ENCODE measurements around the gene CNPY4.

Gene CNPY4

DNA sequence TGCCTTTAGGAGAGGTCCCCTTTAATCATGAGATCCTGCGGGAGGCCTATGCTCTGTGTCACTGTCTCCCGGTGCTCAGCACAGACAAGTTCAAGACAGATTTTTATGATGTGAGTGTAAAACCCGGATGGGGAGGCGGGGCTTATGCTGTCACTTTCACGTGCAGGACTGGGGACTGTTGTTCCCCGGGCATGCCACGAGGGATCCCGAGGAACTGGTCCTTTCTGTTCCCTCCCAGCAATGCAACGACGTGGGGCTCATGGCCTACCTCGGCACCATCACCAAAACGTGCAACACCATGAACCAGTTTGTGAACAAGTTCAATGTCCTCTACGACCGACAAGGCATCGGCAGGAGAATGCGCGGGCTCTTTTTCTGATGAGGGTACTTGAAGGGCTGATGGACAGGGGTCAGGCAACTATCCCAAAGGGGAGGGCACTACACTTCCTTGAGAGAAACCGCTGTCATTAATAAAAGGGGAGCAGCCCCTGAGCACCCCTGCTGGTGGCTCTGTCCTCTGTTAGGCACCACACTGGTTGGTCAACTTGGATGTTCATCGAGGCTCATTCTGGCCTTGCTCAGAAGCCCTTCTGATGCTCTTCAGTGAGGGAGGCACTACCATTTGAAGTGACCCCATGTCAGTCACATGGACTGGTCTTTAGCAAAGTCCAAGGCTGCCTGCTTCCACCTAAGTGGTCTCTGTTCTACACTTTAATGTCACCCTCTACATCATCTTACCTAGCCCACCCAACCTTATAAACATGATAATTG, 27.8 kb upstream of the CNPY4 start:
- no peak for DNase-seq (ENCODE audit: low spot score)

DNA sequence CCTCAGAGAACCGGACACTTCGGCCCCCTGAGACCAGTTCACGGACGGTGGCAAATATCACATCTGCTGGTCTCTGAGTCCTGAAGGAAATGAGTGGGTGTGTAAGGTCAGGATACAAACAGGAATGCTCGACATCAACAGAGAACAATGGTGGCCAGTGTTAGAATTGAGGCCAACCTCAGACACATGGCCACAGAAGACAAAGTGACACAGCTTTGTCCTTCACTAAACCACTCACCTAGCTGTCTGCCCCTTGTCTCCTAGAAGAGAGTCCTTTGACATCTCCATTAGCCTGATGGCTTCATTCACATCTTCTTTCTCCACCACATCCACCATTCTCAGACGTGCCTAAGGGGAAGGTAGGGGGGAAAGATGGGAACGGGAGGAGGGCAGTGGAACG, 26.4 kb upstream of the CNPY4 start:
- no peak for DNase-seq (ENCODE audit: low spot score)

DNA sequence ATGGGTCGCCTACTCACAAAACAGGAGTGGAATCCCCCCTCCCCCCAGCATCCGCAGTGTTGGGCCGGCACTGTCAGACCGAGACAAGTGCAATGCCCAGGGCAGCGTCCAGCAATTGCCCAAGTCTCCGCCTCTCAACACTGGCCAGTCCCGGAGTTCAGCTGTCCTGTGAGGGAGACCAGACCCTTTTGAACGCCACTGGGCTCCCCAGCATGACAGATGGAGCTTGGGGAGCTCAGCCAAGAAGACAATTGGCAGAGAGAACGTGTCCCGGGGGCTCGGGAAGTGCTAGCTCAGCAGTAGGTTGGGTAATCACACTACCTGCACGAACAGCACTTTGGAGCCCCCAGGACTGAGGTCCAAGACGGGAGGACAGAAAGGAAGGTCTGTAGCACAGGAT, 25.9 kb upstream of the CNPY4 start:
- DNase-seq (ENCODE audit: low spot score) = no peak

DNA sequence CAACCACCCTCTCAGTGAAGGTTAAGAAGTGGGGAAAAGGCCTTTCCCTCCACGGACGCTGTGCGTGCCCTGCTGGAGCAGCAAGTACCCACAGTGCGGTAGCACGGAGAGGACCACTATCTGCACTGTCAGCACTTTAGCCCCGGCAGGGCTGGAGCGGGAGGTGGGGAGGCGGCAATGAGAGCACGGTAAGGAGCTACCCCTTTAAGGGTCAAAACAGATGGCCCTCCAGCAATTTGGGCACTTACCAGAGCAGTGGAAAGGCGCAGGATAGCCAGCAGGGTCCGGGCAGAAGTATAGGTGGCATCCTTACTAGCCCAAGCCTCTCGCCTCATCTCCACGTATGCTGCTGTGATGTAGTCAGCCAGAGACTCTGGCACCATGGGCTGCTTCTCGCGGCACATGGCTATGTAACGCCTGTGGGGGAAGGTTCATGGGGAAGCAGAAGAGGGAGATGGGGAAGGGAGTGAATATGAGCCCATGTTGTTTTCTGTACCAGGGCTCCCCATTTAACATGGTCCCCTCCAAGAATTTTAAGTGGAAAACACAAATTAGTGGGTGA, 25.4 kb upstream of the CNPY4 start:
- DNase-seq (ENCODE audit: low spot score) = no peak

DNA sequence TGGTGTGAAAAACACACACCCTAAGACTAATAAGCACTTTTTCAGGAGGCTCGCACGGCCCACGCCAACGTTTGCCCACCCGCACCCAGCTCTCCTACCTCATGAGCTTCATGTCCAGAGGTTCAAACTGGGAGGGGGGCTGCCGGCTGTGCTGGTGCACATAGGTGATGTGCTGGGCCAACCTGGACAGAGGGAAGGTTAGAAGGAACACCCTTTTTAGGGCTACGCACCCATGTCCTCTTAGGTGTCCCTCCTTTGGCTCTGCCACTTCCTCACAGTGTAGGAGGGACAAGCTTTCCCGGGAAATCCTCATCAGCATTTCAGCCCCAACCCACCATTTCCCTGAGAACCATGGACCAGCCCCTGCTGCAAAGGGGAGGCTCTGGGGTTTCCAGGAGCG, 24.1 kb upstream of the CNPY4 start:
- no peak for DNase-seq (ENCODE audit: low spot score)

DNA sequence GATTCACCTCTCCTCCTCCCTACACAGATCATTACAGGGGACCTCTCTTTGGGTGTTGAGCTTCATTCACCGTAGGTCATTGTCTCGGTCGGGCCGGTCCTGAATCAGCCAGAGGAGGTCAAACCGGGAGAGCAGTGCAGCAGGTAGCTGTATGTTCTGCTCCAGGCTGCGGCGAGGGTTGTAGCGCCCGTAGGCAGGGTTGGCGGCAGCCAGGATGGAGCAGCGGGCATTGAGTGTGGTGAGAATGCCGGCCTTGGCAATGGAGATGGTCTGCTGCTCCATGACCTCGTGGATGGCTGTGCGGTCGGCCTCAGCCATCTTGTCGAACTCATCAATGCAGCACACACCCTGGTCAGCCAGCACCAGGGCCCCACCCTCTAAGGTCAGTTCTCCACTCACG, 23.7 kb upstream of the CNPY4 start:
- no peak for DNase-seq (ENCODE audit: low spot score)

DNA sequence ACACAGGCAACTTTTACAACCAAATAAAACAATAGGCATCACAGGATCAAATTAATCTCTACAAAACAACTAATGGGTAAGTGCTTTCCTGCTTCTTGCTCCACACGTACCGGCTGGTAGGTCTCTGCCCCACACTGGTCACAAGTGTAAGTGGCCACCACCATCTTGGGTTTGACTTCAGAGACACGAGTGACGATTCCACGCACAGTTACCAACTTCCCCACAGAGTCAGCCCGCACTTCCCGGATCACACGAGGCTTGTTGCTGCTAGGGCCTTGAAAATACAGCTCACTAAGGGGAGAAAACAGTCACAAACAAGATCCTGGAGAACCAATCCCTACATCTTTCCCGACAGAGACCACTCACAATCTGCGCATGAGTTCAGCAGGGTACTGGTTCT, 20.5 kb upstream of the CNPY4 start:
- DNase-seq (ENCODE audit: low spot score) = no peak

DNA sequence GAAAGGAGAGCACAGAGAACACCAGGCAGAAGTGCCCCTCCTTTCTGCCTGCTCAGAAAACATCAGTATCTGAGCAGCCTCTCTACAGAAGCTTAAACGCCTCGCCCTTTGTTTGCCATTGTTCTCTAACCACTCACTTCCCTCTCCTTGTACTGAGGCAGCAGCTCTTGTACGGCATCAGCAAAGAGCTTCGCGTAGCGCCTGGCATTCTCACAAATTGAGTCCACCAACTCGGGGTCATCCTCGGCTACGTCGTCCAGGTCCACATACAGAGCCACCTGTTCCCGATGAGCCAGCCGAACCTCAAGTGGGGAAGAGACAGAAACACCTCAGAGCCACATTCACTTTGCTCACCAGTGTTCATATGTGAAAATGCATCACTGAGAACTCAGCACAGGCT, 20.0 kb upstream of the CNPY4 start:
- DNase-seq (ENCODE audit: low spot score) = no peak

DNA sequence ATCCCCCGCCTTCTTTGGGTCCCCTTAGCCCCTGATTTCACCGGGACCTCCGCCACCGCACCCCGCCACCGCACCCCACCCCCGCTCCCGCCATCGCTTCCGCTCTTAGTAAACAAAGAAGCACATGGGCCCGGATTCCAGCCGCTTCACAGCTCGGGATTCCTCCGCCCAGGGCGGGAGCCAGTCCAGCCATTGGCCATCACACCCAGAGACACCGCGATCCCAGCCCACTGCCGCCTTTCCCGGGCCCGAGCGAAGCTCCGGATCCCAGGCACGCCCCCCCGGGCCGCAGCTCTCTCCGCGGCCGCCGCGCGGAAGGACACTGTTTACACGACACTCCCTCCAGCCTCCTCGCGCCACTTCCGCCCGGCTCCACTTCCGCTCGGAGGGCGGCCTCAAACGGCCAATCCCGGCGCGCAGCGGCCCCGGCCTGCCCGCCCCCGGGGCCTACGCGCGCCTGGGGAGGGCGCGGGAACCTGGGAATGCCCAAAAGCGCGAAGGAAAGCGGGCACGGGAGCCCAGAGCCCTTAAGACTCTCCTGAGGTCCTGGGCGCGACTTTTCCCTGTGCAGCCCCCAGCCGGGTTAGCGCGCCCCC, 18.9 kb upstream of the CNPY4 start:
- DNase-seq (ENCODE audit: low spot score) = peak; percentile 95

DNA sequence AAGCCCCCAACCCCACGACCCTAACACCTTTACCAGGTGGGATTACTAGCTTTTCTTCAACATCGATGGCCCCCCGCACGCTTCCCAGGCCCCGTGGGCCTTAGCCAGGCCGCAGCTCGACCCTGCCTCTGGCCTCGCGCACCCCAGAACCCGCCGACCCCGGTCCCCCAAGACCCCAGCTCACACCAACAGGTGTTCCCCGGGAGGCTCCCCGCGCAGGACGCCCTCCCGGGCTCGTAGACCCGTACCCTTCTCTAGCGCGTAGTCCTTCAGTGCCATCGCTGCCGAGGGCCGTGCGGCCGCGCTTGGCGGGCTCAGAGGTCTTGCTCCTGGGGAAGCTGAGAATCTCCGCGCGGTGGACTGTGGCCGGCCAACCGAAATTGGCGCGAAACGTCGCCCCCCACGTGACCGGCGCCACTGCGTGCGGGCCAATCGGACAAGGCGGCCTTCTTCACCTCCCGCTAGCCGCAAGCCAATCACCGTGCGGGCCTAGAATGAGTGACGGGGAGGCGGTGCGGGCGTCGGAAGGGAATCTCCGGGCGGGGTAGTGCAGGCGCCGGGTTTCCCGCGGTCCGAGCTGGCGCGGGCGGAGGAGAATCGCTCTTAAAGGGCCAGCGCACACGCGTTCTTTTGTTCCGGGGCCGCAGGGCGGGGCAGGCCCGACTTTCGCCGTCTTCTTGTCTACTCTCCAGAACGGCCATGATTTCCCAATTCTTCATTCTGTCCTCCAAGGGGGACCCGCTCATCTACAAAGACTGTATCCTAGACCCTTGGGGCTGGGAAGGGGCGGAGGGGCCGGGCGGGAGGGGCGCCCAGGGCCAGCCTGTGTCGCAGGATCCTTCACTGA, 18.2 kb upstream of the CNPY4 start, which contains the start of the genes AP4M1 and MCM7:
TSS of gene AP4M1 (plus strand) at position 628 of the 847 bp plus-strand sequence. CDS start at position 700, 72 bp downstream.
TSS of gene MCM7 (minus strand) at position 382 of the 847 bp plus-strand sequence. CDS start at position 279, 103 bp downstream.
- peak; percentile 96 for DNase-seq (ENCODE audit: low spot score)

DNA sequence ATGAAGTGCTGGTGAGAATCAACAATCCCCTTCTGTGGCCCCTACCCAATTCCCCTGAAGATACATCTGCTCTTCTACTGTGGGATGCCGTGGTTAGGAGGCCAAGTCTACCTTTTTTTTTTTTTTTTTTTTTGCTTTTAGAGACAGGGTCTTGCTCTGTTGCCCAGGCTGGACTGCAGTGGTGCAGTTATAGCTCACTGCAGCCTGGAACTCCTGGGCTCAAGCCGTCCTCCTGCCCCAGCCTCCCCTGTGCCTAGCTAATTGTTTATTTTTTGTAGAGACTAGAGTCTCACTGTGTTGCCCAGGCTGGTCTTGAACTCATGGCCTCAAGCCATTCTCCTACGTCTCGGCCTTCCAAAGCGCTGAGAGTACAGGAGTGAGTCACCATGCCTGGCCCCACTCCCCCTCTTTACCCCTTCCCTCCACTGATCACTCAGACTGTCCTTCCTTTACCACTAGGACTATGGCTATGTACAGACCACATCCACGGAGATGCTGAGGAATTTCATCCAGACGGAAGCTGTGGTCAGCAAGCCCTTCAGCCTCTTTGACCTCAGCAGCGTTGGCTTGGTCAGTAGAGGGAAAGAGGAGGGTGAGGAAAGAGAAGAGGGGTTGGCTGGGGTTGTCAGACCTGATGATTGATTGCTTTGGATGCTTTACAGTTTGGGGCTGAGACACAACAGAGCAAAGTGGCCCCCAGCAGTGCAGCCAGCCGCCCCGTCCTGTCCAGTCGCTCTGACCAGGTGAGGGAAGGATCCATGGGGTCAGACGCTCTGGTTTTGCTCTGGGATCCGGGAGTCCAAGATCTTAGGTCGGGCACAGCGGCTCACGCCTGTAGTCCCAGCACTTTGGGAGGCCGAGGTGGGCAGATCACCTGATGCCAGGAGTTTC, 16.2 kb upstream of the CNPY4 start:
- DNase-seq (ENCODE audit: low spot score) = no peak

DNA sequence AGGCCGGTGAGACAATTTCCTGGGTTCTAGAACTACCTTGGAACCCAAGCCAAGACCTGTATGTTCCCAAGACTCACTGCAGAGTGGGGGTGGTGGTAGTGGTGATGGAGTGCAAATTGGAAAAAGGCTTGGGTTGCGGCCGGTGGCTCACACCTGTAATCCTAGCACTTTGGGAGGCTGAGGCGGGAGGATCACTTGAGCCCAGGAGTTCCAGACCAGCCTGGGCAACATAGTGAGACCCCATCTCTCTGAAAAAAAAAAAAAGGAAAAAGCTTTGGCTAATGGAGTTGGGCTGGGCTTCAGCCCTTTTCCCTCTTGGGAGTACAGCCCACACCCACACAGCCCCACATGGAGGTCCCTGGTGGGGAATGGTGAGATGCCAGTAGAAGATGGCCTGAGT, 13.9 kb upstream of the CNPY4 start:
- no peak for DNase-seq (ENCODE audit: low spot score)

DNA sequence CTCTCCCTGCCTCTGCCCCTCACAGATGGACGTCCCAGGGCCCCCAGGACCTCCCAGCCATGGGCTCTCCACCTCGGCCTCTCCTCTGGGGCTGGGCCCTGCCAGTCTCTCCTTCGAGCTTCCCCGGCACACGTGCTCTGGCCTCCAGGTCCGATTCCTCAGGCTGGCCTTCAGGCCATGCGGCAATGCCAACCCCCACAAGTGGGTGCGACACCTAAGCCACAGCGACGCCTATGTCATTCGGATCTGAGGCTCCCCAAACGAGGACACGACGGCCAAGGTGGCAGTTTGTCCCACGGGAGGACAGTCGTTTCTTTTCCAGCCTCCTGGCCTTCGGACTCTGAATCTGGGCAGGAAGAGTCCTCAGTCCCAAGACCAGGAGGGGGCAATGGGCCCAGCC, 12.8 kb upstream of the CNPY4 start:
- DNase-seq (ENCODE audit: low spot score) = no peak

DNA sequence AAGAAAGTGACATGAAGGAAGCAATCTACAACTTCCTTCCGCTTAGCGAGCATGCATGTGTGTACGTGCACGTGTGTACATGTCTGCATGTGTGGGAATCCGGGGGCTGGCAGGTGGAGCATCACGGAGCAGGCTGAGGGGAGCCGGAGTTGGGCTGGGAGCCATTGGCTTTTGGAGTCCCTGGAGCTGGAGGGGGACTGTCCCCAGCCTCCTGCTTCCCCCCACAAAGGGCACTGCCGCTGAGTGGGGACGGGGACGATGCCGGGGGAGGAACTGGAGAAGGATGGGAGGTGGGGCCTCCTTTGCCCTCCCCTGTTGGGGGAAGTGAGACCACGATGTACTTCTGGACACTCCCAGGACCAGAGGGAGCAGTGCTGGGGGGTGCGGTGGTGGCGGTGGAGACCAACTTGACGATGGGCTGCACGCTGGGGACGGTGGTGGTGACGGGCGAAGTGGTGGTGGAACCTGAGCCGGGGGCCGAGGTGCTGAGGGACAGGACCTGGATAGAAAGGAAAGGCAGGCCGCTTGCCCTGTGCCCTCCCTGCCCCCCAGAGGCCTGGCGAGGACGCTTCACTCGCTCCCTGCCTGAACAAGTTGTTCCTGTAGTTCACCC, 12.2 kb upstream of the CNPY4 start:
- DNase-seq (ENCODE audit: low spot score) = no peak

DNA sequence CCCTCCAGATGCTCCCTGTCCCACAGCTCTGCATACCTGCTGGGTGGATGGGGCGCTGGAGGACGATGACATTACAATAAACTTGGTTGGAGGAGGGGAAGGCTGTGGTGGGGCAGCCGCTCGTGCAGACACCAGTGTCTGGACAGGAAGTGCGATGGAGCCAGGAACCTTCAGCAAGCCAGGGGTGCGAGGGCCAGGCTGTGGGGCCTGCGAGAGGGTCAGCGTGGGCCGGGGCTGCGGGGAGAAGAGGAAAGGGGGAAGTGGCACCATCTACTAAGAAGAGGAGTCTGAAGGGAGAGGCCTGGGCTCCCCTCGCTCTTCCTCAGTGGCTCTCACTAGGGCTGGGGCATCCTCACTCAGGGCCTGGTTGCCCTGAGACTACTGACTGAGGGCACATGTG, 11.5 kb upstream of the CNPY4 start:
- DNase-seq (ENCODE audit: low spot score) = no peak

DNA sequence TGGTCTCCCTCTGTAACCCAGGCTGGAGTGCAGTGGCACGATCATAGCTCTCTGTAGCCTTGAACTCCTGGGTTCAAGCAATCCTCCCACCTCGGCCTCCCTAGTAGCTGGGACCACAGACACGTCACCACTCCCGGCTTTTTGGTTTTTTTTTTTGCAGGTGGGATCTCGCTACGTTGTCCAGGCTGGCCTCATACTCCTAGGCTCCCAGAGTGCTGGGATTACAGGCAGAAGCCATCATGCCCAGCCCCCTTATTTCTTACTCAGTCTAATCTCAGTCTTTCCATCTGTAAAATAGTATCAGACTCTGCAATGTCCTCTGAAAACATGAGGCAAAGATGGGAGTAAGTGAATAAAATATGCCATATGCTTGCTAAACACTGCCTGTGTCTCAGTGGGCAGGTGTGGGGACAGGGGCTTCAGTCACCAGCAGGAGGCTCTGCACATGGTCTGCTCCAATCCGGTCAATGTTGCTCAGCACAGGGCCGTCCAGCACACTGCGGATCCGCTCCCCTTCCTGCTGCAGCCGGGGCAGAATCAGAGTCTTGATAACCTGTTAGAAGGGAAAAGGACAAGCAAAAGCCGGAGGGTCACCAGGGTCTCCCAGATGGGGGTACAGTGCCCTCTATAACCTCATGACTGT, 9.8 kb upstream of the CNPY4 start:
- no peak for DNase-seq (ENCODE audit: low spot score)

DNA sequence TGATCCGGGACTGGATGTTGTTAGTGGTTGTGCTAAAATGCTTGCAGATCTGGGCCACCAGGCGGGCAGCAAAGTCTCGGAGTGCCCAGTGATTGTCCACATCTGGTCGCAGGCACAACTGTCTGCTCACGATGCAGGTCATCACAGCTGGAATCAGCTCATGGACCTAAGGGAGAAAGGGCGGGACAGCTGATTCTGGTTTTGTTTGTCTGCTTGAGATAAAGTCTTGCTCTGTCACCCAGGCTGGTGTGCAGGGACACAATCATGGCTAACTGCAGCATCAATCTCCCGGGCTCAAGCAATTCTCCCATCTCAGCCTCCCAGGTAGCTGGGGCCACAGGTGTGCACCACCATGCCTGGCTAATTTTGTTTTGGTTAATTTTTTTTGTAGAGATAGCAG, 8.3 kb upstream of the CNPY4 start:
- DNase-seq (ENCODE audit: low spot score) = no peak

DNA sequence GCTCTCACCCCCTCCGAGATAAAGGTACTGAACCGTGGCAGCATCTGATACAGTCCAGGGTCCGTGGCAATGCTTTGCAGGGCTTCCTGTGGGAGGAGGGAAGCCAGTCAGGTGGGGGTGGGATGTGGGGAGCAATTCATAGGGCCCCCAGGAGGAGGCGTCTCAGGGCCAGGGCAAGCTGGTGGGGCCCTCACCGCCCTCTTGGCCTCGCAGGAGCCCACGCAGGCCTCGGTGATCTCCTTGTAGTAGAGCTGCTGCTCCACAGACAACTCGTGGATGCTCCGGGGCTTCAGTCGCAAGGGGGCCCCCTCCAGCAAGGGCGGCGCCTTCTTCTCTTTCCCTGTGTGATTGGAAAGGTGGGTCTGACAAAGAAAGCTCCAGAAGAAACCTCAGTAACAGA, 7.5 kb upstream of the CNPY4 start:
- no peak for DNase-seq (ENCODE audit: low spot score)

DNA sequence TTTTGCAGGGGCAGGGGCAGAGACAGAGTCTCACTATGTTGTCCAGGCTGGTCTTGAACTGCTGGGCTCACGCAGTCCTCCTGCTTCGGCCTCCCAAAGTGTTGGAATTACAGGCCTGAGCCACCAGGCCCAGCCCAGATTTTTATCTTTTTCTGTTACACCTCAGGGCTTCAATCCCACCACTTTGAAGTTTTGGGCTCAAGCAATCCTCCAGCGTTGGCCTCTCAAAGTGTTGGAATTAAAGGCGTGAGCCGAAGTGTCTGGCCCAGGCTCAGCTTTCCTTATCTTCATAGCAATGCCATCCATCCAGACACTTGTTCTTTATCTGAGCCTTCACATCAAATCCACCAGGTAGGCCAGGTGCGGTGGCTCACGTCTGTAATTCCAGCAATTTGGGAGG, 4.4 kb upstream of the CNPY4 start:
- DNase-seq (ENCODE audit: low spot score) = no peak

DNA sequence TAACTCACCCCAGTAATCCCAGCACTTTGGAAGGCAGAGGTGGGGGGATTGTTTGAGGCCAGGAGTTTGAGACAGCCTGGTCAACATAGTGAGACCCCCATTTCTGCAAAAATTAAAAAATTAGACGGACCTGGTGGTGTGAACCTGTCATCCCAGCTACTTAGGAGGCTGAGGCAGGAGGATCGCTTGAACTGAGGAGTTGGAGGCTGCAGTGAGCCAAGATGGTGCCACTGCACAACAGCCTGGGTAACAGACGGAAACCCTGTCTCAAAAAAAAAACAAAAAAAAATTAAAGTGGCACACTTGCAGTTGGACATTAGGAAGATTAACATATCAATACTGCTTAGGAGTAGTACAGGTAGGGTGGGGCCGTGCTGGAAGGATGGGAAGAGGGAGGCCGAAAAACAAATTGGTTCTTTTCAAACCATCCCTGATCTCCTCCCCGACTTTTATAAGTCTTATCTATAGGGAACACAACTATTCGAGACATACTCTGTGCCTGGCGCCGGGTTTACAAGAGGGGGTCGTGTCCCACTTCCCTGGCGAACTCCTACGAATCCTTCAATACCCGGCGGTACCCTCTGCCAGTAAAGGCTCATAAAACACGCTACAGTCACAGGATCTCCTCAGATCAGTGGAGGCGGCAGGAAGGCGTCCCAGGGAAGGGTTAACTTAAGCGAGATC, 904 bp upstream of the CNPY4 start:
- no peak for DNase-seq (ENCODE audit: low spot score)
